GM12891 (cell line): Measurements from ENCODE around the gene SF3B2.
"Not testable (repeated sequence)": the region's sequence is repeated elsewhere in the genome, so short reads cannot be mapped to it uniquely, and the experiment has no call there.

ENCODE experiments used
- DNase-seq: peaks from one replicate; pipeline ENCODE4 v3.0.0; 2011; ENCODE audit warnings: low spot score; ENCODE audit not compliant: insufficient read length
- FAIRE-seq: peaks from 2 replicates; lab custom pipeline; 2011; peaks lifted over from hg19 to GRCh38; lab: Jason Lieb, UNC
- PAX5 ChIP-seq: IDR thresholded peaks from 2 replicates; pipeline ENCODE4 v1.6.1; 2011; ENCODE audit warnings: low read length, moderate library complexity, mild to moderate bottlenecking; ENCODE audit not compliant: insufficient read depth, severe bottlenecking
- POLR2A ChIP-seq: IDR thresholded peaks from 2 replicates; pipeline ENCODE4 v1.6.1; 2011; ENCODE audit warnings: low read depth, low read length, control low read depth
- POLR2AphosphoS5 ChIP-seq: IDR thresholded peaks from 2 replicates; pipeline ENCODE4 v1.6.1; 2011; ENCODE audit warnings: low read depth, low read length, control low read depth
- POU2F2 ChIP-seq: IDR thresholded peaks from 2 replicates; pipeline ENCODE4 v1.6.1; 2011; ENCODE audit warnings: low read depth, mild to moderate bottlenecking, control low read depth, low read length, moderate library complexity
- SPI1 ChIP-seq: IDR thresholded peaks from 2 replicates; pipeline ENCODE4 v1.6.1; 2011; ENCODE audit warnings: low read depth, low read length, control low read depth
- TAF1 ChIP-seq: IDR thresholded peaks from 2 replicates; pipeline ENCODE4 v1.6.1; 2011; ENCODE audit warnings: low read depth, low read length, control low read depth

SF3B2 gene

DNA sequence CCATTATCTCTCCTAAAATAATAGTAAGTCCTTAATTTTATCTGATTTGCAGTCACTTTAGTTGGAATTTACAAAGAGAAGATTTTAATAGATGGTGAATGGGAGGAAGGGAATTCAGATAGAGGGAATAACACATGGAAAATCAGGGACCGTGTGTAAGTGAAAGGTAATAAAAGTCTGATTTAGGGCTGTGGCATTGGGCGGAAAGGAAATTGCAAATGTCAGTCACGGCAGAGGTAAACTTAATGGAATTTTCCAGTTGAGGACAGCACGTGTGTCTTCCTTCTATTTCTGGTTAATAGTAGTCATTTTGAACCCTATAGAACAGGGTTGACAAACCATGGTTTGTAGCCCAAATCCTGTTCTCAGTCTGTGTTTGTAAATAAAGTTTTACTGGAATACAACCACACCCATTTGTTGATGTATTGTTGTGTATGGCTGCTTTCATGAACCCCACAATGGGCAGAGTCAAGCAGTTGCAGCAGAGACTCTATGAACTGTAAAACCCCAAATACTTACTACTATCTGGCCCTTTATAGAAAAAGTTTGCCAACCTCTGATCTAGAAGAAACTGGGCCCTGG lies 52.0 kb downstream of the SF3B2 start:
- DNase-seq (no peak), FAIRE-seq (peak; percentile 52)
- TF ChIP-seq PAX5 (no peak), POLR2AphosphoS5 (no peak), POU2F2 (no peak), TAF1 (no peak), POLR2A (no peak), SPI1 (no peak)

DNA sequence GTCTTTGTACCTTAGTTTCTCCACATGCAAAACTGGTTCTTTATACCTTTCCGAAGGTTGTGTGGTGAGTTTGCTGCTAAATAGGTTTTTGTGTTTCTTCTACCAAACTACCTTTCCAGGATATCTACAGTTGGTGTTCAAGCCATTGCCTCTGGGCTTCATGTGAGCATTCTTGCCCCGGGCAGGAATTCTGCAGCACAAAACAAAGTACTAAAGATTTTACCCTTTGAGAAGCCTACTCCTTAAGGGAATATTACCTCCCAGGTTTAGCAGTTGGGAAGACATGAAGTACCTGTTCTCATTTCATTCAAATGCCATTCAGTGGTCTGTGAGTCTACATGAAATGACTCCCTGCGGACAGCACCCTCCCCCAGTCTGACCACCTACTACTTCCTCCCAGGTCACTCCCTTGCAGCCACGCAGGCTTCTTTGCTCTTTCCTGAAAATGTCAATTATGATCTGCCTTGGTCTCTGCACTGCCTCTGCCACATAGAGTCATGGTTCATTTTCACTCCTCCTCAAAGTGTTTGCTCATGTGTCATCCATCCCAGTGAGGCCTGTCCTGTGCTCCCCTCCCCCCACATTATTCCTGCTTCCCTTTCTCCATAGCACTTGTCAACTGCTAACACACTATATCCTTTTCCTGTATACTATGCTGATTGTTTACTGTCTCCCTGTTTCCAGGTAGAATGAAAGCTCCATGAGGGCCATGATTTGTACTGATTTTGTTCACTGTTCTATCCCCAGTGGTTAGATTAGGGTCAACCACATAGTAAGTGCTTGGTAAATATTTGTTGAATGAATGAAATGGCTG lies 54.8 kb downstream of the SF3B2 start:
- peak; percentile 74 for FAIRE-seq
- no peak for DNase-seq
- TF ChIP-seq SPI1 (peak; percentile 52; the same call in 1 of the 2 replicates), PAX5 (no peak), POU2F2 (peak; percentile 66; the same call in 1 of the 2 replicates)

DNA sequence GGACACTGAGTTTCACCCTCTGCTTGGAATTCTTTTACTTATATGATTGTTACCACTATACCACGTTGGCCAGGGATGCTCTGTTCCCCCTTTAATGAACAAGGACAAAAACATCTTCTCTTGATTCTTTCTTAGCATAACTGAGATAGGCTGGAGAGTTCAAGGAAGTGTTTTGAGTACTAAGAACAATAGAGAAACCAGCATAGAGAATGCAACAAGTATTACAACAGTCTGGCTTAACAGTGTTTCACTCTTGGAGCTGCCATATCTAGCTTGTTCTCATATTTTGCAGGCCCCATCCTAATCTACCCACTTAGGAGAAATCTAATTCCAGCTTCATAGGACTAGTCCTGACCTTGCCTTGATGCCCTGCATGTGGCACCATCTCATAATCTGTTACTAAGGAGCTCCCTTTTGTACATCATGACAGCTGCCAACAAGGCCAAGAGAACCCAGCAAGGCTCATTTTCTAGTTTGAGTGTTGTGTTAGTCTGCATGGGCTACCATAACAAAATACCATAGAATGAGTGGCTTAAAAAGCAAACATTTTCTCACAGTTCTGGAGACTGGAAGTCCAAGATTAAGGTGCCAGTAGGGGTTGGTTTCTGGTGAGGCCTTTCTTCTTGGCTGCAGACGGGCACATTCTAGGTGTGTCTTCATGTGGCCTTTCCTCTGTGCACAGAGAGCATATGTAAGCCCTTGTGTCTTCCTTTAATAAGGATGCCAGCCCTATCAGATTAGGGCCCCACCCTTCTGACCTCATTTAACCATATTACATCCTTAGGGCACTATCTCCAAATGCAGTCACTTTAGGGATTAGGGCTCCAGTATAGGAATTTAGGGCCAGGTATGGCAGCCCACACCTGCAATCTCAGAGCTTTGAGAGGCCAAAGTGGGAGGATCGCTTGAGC lies 55.7 kb downstream of the SF3B2 start:
- FAIRE-seq (no peak), DNase-seq (no peak)
- TF ChIP-seq POLR2AphosphoS5 (no peak), POU2F2 (no peak), TAF1 (no peak), SPI1 (no peak), POLR2A (no peak), PAX5 (no peak)

DNA sequence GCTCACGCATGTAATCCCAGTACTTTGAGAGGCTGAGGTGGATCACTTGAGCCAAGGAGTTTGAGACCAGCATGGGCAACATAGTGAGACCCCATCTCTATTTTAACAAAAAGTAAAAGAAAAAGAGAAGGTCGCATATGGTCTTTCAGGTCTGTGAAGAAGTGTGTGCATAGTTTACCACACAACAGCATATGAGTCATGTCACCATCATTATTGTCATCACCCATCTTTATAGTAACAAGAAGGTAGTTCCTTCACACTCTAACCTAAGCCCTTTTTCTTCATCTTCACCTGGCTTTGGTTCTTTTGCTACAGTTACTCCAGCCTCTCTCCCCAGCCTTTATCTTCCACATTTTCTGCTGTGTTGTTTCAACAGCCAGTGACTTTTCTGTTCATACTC lies 57.1 kb downstream of the SF3B2 start:
- TF ChIP-seq PAX5, result no peak
- TF ChIP-seq TAF1, result no peak
- TF ChIP-seq SPI1, result no peak
- no peak for TF ChIP-seq POU2F2
- TF ChIP-seq POLR2AphosphoS5, result no peak
- no peak for FAIRE-seq
- DNase-seq, result no peak

DNA sequence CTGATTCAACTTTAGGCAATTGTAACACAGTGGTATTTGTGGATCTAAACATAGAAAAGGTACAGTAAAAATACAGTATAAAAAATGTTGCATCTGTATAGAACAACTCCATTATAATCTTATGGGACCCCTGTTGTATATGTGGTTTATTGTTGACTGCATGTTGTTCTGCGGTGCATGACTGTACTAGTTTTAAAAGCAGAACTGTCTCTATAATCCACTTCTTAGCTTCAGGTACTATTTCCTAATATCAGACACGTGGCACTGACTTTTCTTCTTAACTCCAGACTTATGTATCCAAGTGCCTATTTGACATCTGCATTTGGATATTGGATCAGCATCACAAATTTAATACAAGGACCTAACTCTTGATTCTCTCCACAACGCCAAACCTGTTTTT lies 59.0 kb downstream of the SF3B2 start:
- DNase-seq, result no peak
- FAIRE-seq, result peak; percentile 5

DNA sequence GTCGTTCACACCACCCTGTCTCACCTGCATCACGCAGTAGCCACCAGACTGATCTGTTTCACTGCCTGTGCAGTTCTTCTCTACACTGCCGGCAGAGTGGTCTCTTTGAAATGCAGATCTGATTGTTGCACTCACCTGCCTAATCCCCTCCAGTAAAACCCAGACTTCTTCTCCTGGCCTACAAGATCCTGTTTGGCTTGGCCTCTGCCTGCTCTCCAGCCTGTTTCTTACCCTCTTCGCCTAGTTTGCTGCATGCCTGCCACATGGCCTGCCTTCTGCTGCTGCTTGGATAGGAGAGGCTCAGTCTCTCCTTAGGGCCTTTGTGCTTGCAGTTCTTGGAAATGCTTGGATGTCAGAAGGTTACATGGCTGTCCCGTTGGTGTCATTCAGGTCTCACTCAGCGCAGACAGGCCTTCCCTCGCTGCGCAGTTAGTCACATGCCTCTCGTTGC lies 59.9 kb downstream of the SF3B2 start:
- FAIRE-seq (peak; percentile 54), DNase-seq (no peak)
- TF ChIP-seq TAF1, result no peak
- TF ChIP-seq POLR2AphosphoS5, result 0 out of 2 replicates have a peak, but pooled peaks have one; percentile 30

More for the DNA sequence above, 59.0 kb downstream of the SF3B2 start:
- no peak for TF ChIP-seq TAF1
- peak; percentile 59; the same call in 1 of the 2 replicates for TF ChIP-seq SPI1
- no peak for TF ChIP-seq POLR2A
- TF ChIP-seq POU2F2, result no peak

DNA sequence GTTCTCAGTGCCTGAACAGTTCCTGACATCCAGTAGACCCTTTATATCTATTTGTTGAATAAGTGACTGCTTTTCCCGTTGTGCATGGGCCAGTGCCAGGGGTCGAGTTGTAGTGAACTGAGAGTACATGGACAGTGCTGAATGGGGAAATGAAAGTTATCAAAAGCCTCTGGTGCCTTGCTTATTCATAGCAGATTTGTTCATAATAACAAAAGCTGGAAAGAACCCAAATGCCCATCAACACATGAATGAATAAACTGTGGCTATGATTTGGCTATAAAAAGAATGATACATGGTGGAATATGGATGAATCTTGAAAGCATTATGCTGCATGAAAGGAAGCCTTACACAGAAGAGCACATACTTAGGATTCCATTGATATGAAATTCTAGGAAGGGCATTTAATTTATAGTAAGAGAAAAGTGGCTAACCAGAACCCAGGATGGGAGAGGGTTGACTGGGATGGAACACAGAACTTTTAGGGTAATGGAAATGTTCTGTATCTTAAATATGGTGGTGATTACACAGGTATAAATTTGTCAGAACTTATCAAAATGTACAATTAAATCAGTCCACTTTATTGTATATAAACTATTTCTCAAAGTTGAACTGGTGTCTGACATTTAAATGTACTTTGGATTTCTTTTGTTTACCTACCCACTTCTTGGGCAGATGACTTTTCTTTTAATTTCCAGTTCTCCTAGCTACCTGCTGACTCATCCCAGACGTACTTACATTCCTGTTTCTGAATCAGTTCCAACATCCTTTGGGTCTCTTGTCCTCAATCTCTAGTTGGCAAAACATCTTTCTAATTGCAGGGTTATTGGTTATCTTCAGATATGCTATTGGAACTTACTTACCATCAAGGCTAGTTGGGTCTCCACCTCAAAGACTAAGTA lies 60.7 kb downstream of the SF3B2 start:
- TF ChIP-seq POLR2AphosphoS5, result no peak
- TF ChIP-seq SPI1, result peak; percentile 97
- no peak for TF ChIP-seq PAX5
- no peak for TF ChIP-seq POU2F2
- no peak for TF ChIP-seq TAF1
- TF ChIP-seq POLR2A, result no peak
- DNase-seq, result no peak
- peak; percentile 28 for FAIRE-seq

DNA sequence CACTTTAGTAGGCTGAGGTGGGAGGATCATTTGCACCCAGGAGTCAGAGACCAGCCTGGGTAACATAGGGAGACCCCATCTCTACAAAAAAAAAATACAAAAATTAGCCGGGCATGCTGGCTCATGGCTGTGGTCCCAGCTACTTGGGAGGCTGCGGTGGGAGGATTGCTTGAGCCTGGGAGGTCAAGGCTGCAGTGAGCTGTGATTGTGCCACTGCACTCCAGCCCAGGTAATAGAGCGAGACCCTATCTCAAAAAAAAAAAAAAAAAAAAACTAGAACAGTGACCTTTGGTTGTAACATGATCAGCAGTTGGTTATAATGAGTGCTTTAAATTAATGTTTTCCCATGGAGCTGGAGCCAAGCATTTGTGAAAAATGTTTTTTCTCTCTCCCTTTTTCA lies 62.8 kb downstream of the SF3B2 start:
- not testable (repeated sequence) for FAIRE-seq

DNA sequence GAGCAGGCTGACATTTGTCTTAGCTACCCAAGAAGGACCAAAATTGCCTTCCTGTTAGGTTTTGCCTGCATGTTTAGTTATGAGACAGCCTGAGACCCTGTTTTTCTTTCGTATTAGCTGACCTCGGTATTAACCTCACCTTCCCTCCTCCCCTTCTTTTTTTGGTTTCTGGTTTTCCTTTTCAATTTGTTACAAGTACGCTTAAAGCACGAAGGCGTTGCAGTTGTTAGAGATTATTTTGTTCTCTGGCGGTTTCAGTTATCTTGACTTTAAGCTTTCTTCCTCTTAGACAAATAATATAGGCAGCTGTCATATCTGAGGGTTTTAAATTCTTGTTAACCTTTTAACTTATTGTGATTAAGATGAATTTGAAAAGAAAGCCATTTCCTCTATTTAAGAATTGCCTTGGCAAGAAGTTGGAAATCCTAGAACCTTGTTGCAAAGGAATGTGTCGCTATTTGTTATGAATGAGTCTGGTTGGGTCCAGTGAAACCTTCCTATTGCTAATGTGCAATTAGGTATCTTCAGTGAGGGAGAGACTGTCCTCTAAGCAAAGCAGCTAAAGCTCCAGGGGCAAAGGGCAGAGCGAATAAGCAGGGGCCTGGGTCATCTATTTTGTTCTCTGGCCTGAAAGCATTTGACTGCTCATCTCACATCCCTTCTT lies 63.6 kb downstream of the SF3B2 start:
- DNase-seq (peak; percentile 28), FAIRE-seq (peak; percentile 73)

More for the DNA sequence above, 62.8 kb downstream of the SF3B2 start:
- DNase-seq, result not testable (repeated sequence)

More for the DNA sequence above, 63.6 kb downstream of the SF3B2 start:
- TF ChIP-seq SPI1, result peak; percentile 25; the same call in 1 of the 2 replicates
- TF ChIP-seq POLR2AphosphoS5, result peak; percentile 32; the same call in 1 of the 2 replicates
- no peak for TF ChIP-seq PAX5
- peak; percentile 47; the same call in 1 of the 2 replicates for TF ChIP-seq POLR2A
- TF ChIP-seq POU2F2, result peak; percentile 84
- TF ChIP-seq TAF1, result no peak
